ENCODE results near the gene BCL7B.

GRCh38 chr7:73567846-73568685 is 10.6 kb upstream of the BCL7B start:
- TF ChIP-seq, protein P1, sequence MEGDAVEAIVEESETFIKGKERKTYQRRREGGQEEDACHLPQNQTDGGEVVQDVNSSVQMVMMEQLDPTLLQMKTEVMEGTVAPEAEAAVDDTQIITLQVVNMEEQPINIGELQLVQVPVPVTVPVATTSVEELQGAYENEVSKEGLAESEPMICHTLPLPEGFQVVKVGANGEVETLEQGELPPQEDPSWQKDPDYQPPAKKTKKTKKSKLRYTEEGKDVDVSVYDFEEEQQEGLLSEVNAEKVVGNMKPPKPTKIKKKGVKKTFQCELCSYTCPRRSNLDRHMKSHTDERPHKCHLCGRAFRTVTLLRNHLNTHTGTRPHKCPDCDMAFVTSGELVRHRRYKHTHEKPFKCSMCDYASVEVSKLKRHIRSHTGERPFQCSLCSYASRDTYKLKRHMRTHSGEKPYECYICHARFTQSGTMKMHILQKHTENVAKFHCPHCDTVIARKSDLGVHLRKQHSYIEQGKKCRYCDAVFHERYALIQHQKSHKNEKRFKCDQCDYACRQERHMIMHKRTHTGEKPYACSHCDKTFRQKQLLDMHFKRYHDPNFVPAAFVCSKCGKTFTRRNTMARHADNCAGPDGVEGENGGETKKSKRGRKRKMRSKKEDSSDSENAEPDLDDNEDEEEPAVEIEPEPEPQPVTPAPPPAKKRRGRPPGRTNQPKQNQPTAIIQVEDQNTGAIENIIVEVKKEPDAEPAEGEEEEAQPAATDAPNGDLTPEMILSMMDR (IDR thresholded peaks at IDR 0.05; ENCODE audit: low read depth, low read length) = no peak
- TF ChIP-seq MAX (IDR thresholded peaks at IDR 0.05; ENCODE audit: low read depth, low read length) = no peak
